Measurements from ENCODE around the gene ADAMTS8. TPM values are rescaled to one million over a fixed set of nuclear protein-coding genes. Genes with fewer than 3 reads are reported as not detected.

ADAMTS8 gene
- total RNA-seq, 4 donors from 2014 or later, result 0.38 to 0.56 TPM; not detected in 2

DNA sequence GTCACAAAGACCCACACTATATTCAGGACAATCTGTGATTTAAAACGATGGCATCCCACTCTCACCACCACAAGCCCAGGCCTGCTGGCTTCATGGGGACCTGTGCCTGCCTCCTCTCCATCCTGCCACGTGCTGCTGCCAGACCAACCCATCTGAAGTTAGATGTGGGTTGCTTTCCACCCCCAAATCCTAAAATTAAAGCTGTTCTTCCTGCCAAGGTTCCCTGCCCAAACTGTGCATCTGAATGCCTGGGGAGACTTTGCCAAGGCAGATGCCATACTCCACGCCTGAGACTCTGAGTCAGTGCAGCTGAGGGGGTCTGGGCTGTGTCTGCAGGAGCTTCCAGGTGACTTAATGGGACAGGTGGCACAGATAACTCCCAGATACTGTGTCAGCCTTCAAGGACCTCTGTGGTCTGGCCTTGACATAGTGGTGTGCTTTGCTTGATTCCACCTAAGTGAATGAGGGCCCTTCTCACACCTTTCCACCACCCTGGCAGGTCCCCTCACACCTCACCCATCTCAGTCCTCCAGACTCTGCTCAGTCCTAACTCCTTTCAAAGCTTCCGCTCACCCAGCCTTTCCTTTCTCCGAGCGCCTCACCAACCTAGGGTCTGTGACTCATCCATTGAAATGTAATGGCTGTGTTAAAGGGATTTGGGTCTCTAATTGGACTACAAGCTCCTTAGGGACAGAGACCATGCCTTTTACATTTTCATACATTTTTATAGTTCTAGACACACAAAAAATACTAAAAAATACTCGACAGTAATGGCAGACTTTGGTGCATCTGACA lies 18.6 kb downstream of the ADAMTS8 start:
- TF ChIP-seq CTCF (IDR thresholded peaks at IDR 0.05) (no peak), POLR2A (IDR thresholded peaks at IDR 0.05) (no peak)
- no peak for DNase-seq
- no peaks in the 10 kb centered on the region for H3K27me3 ChIP-seq
- H3K9me3 ChIP-seq, result no peaks in the 10 kb centered on the region
- no peaks in the 10 kb centered on the region for H3K36me3 ChIP-seq
- no peak overlapping the region for H3K27ac ChIP-seq
- H3K4me1 ChIP-seq, result no peaks in the 10 kb centered on the region
- intact Hi-C loops (cut with DNase I), result no loop called here
- 90 to 92% methylated on average over 7 of the region's 7 CpGs for WGBS, 2 donors
- no peak overlapping the region for H3K4me3 ChIP-seq (replicated peaks in 1 of 3)

DNA sequence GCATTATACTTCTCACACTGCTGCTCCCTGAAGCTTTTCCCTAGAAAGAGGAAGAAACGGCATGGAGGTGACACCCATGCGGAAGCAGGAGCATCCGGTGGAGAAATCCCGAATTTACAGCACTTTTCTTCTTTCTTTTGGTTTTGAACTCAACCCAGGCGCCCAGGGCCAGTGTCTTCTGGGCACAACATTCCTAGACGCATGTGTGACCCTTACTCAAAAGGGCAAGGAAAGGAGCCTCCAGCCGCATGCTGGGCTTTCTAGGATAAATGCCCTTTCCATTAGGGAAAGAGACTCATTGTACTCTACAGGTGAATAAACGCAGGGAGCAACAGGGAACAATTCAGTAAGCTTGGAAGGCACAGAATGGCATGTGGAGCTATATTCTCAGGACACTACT lies 19.5 kb downstream of the ADAMTS8 start:
- H3K4me3 ChIP-seq (replicated peaks in 1 of 3), result no peak overlapping the region
- no peak for DNase-seq
- no peaks in the 10 kb centered on the region for H3K27me3 ChIP-seq
- intact Hi-C loops (cut with DNase I), result no loop called here
- H3K36me3 ChIP-seq, result no peaks in the 10 kb centered on the region
- no peak overlapping the region for H3K27ac ChIP-seq
- no peaks in the 10 kb centered on the region for H3K9me3 ChIP-seq
- H3K4me1 ChIP-seq, result no peaks in the 10 kb centered on the region
- TF ChIP-seq POLR2A (IDR thresholded peaks at IDR 0.05), result no peak
- TF ChIP-seq CTCF (IDR thresholded peaks at IDR 0.05), result no peak
- 83 to 87% methylated on average over 8 of the region's 8 CpGs for WGBS, 2 donors

GRCh38 chr11:130408401-130408890 lies 20.0 kb downstream of the ADAMTS8 start:
- WGBS, 2 donors, result 77 to 93% methylated on average over 11 to 18 of the region's 18 CpGs

DNA sequence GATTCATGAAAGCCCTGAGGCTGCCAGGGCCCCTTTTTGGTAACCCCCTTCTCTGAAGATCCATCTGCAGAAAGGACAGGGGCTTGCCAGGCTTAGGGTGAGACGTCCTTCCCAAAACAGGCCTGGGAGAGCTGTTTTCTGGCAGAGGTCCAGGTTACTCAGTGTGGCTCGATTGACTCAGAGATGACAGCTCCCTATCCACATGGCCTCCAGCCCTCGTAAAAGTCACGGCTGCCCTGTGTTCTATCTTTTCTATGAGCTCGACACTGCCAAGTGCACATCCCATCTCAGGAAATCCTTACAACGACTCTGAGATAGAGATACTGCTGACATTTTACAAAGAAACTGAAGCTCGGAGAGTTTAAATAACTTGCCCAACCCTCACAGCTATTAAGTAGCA lies 20.4 kb downstream of the ADAMTS8 start:
- Histone ChIP-seq H3K4me1 (no peaks in the 10 kb centered on the region), H3K27me3 (no peaks in the 10 kb centered on the region), H3K36me3 (no peaks in the 10 kb centered on the region), H3K27ac (no peak overlapping the region), H3K9me3 (no peaks in the 10 kb centered on the region), H3K4me3 (replicated peaks in 1 of 3) (no peak overlapping the region)
- DNase-seq, result no peak
- 49 to 61% methylated on average over 7 of the region's 7 CpGs for WGBS, 2 donors
- TF ChIP-seq CTCF (IDR thresholded peaks at IDR 0.05) (no peak), POLR2A (IDR thresholded peaks at IDR 0.05) (no peak)
- intact Hi-C loops (cut with DNase I), result no loop called here

More at GRCh38 chr11:130408401-130408890, 20.0 kb downstream of the ADAMTS8 start:
- no peak for TF ChIP-seq POLR2A (IDR thresholded peaks at IDR 0.05)
- no peak for TF ChIP-seq CTCF (IDR thresholded peaks at IDR 0.05)
- Histone ChIP-seq H3K27ac (no peak overlapping the region), H3K27me3 (no peaks in the 10 kb centered on the region), H3K4me3 (replicated peaks in 1 of 3) (no peak overlapping the region), H3K4me1 (no peaks in the 10 kb centered on the region), H3K36me3 (no peaks in the 10 kb centered on the region), H3K9me3 (no peaks in the 10 kb centered on the region)
- DNase-seq, result no peak
- intact Hi-C loops (cut with DNase I), result no loop called here

GRCh38 chr11:130405428-130405827 lies 23.0 kb downstream of the ADAMTS8 start:
- 83 to 93% methylated on average over 3 to 8 of the region's 11 CpGs for WGBS, 2 donors
- no peaks in the 10 kb centered on the region for H3K9me3 ChIP-seq
- H3K36me3 ChIP-seq, result no peaks in the 10 kb centered on the region
- intact Hi-C loops (cut with DNase I), result no loop called here
- H3K4me3 ChIP-seq (replicated peaks in 1 of 3), result no peak overlapping the region
- no peaks in the 10 kb centered on the region for H3K4me1 ChIP-seq
- TF ChIP-seq POLR2A (IDR thresholded peaks at IDR 0.05) (no peak), CTCF (IDR thresholded peaks at IDR 0.05) (no peak)
- H3K27me3 ChIP-seq, result no peaks in the 10 kb centered on the region
- no peak for DNase-seq
- H3K27ac ChIP-seq, result no peak overlapping the region

Data from thyroid gland (tissue), 4 donors.